Glutamatergic neuron (in vitro differentiated cells): Measurements from ENCODE around the gene CSTPP1. TPM values are rescaled to one million over a fixed set of nuclear protein-coding genes. Genes with fewer than 3 reads are reported as not detected.

Experiments used
- DNase-seq: peaks from one replicate; pipeline ENCODE4 v3.0.0; 2022
- H3K27ac Mint-ChIP-seq: one replicate; pipeline ENCODE4 v1.8.0; 2020; ENCODE audit warnings: mild to moderate bottlenecking, mixed read lengths, inconsistent platforms; ENCODE audit not compliant: unreplicated experiment
- H3K27me3 Mint-ChIP-seq: one replicate; pipeline ENCODE4 v1.8.0; 2020; ENCODE audit warnings: mild to moderate bottlenecking, moderate library complexity, mixed read lengths, inconsistent platforms; ENCODE audit not compliant: unreplicated experiment
- H3K36me3 Mint-ChIP-seq: one replicate; pipeline ENCODE4 v1.8.0; 2020; ENCODE audit warnings: mild to moderate bottlenecking, mixed read lengths, inconsistent platforms; ENCODE audit not compliant: unreplicated experiment
- H3K4me1 Mint-ChIP-seq: one replicate; pipeline ENCODE4 v1.8.0; 2020; ENCODE audit warnings: mild to moderate bottlenecking, low read depth, mixed read lengths, inconsistent platforms; ENCODE audit not compliant: unreplicated experiment
- H3K4me3 Mint-ChIP-seq: one replicate; pipeline ENCODE4 v1.8.0; 2020; ENCODE audit warnings: mild to moderate bottlenecking, mixed read lengths, inconsistent platforms; ENCODE audit not compliant: unreplicated experiment
- H3K9me3 Mint-ChIP-seq: one replicate; pipeline ENCODE4 v1.8.0; 2020; ENCODE audit warnings: mild to moderate bottlenecking, moderate library complexity, mixed read lengths, inconsistent platforms; ENCODE audit not compliant: unreplicated experiment
- CTCF ChIP-seq: fragments of 200-600 bp; sonication (generic); IDR thresholded peaks from one replicate; pipeline ENCODE4 v1.5.0; 2021; ENCODE audit not compliant: partially characterized antibody, unreplicated experiment
- total RNA-seq: library from RNA; stranded (reverse); fragmentation: NEBNext Ultra II Directional; extraction: Animal tissue kit (Norgen Biotek cat#: 25700); gene quantifications from one replicate; pipeline ENCODE4 v1.2.1, GENCODE V29; 2021; ENCODE audit not compliant: unreplicated experiment

Gene CSTPP1
- total RNA-seq, 1 donor from 2014 or later = 35.5 TPM

- TF ChIP-seq CTCF = no peak
- Mint-ChIP-seq H3K4me3 (peak overlapping the region; percentile 94), H3K27me3 (peaks cover 18% of the 10 kb centered on the region), H3K9me3 (peaks cover 14% of the 10 kb centered on the region), H3K27ac (peak overlapping the region; percentile 96), H3K36me3 (no peaks in the 10 kb centered on the region), H3K4me1 (peaks cover 28% of the 10 kb centered on the region)
- DNase-seq = no peak
Observed at GRCh38 chr11:47175746-47176327, 239.3 kb downstream of the CSTPP1 start.

GRCh38 chr11:47176328-47177228 lies 240.0 kb downstream of the CSTPP1 start, which contains the start of gene ARFGAP2:
Gene ARFGAP2 (minus strand): TSS chr11:47176879. CDS start chr11:47176853, 26 bp downstream.
- TF ChIP-seq CTCF = no peak
- peaks cover 16% of the 10 kb centered on the region for H3K27me3 Mint-ChIP-seq
- peak within 1 kb of the TSS; percentile 97 for H3K4me3 Mint-ChIP-seq
- DNase-seq = peak; percentile 98
- no peaks in the 10 kb centered on the region for H3K36me3 Mint-ChIP-seq
- H3K27ac Mint-ChIP-seq = peak within 1 kb of the TSS; percentile 98
- peaks cover 28% of the 10 kb centered on the region for H3K4me1 Mint-ChIP-seq
- peaks cover 14% of the 10 kb centered on the region for H3K9me3 Mint-ChIP-seq

- Mint-ChIP-seq H3K27me3 (peaks cover 16% of the 10 kb centered on the region), H3K4me3 (peak overlapping the region; percentile 97), H3K9me3 (peaks cover 14% of the 10 kb centered on the region), H3K4me1 (peaks cover 21% of the 10 kb centered on the region), H3K27ac (peak overlapping the region; percentile 98), H3K36me3 (no peaks in the 10 kb centered on the region)
- DNase-seq = no peak
- TF ChIP-seq CTCF = peak; percentile 49
Observed at GRCh38 chr11:47177229-47177845, 240.8 kb downstream of the CSTPP1 start.

GRCh38 chr11:47177846-47178245 lies 241.3 kb downstream of the CSTPP1 start:
- Mint-ChIP-seq H3K4me3 (peak overlapping the region; percentile 97), H3K27me3 (peaks cover 12% of the 10 kb centered on the region), H3K4me1 (peaks cover 16% of the 10 kb centered on the region), H3K9me3 (peaks cover 14% of the 10 kb centered on the region), H3K27ac (peak overlapping the region; percentile 98), H3K36me3 (no peaks in the 10 kb centered on the region)
- no peak for DNase-seq
- no peak for TF ChIP-seq CTCF
